ENCODE results near the gene SEMA4B. TPM values are rescaled to one million over a fixed set of nuclear protein-coding genes. Genes with fewer than 3 reads are reported as not detected.
A peak's percentile ranks its signal among the peaks of the same experiment; 100 is the strongest.

The SEMA4B gene
- total and polyA plus RNA-seq, 9 of the 15 experiments (the other 6 are each of a cell fraction or from before 2014, with no cell fraction given): 1.3 to 33.6 (median 11.0) TPM

GRCh38 chr15:90154861-90155626 is 46.1 kb upstream of the SEMA4B start (continued):
- no peak for TF ChIP-seq E2F8 (IDR thresholded peaks at IDR 0.05; ENCODE audit: low read depth, partially characterized antibody)
- no peak for TF ChIP-seq SP1 (CRISPR knock-in tag; IDR thresholded peaks at IDR 0.05)
- no peak for TF ChIP-seq GABPB2 (CRISPR knock-in tag; conservative IDR thresholded peaks at IDR 0.05)
- no peak for TF ChIP-seq PRMT5 (CRISPR knock-in tag; IDR thresholded peaks at IDR 0.05)
- TF ChIP-seq NEUROD1 (IDR thresholded peaks at IDR 0.05; ENCODE audit: borderline replicate concordance, low read depth, low read length, partially characterized antibody): no peak
- no peak for TF ChIP-seq ELF1 (tag; IDR thresholded peaks at IDR 0.05)
- no peak for TF ChIP-seq ETS2 (tag; IDR thresholded peaks at IDR 0.05; ENCODE audit: borderline replicate concordance, poor library complexity, severe bottlenecking)
- TF ChIP-seq TRIM25 (IDR thresholded peaks at IDR 0.05; ENCODE audit: borderline replicate concordance): no peak
- no peak for TF ChIP-seq SRSF9 (IDR thresholded peaks at IDR 0.05; ENCODE audit: borderline replicate concordance, low read depth, low read length)
- no peak for TF ChIP-seq SRSF7 (optimal IDR thresholded peaks at IDR 0.05; ENCODE audit: low read depth, low read length)
- peak; percentile 69 for TF ChIP-seq NFIC (IDR thresholded peaks at IDR 0.05)
- peak; percentile 85 for TF ChIP-seq CEBPB (tag; IDR thresholded peaks at IDR 0.05)
- no peak for TF ChIP-seq NR2C1 (IDR thresholded peaks at IDR 0.05)
- no peak for TF ChIP-seq NR2C1 (tag; IDR thresholded peaks at IDR 0.05)
- TF ChIP-seq XRCC5 (IDR thresholded peaks at IDR 0.05; ENCODE audit: low read depth, low read length): no peak
- TF ChIP-seq HIVEP1 (CRISPR knock-in tag; IDR thresholded peaks at IDR 0.05): no peak
- TF ChIP-seq PKNOX1 (IDR thresholded peaks at IDR 0.05): no peak
- TF ChIP-seq FOXK2 (conservative IDR thresholded peaks at IDR 0.05 in 1 of 2, IDR thresholded peaks at IDR 0.05 in 1 of 2; ENCODE audit: low read depth in 2 of 2): no peak
- peak; percentile 41 for TF ChIP-seq EGR1 (conservative IDR thresholded peaks at IDR 0.05)
- no peak for TF ChIP-seq KDM2B (CRISPR knock-in tag; IDR thresholded peaks at IDR 0.05)
